HepG2 (cell line): ENCODE results near the gene TTPAL. TPM values are rescaled to one million over a fixed set of nuclear protein-coding genes. Genes with fewer than 3 reads are reported as not detected.

Experiments
- FOXO1 ChIP-seq: sonication (generic); formaldehyde crosslinking; IDR thresholded peaks from 2 replicates; pipeline ENCODE4 v1.4.0; 2020; ENCODE audit warnings: missing genetic modification reagents
- KLF13 ChIP-seq: sonication (generic); formaldehyde crosslinking; IDR thresholded peaks from 2 replicates; pipeline ENCODE4 v1.4.0; 2020; ENCODE audit warnings: mild to moderate bottlenecking, missing genetic modification reagents
- LCORL ChIP-seq, 2 experiments: fragments of 450-650 bp in 1 of 2; sonication (generic) in 1 of 2; formaldehyde crosslinking in 1 of 2; IDR thresholded peaks; 2 replicates each; pipeline versions ENCODE4 v1.5.0 to v1.6.1; 2017 to 2020; ENCODE audit warnings: antibody characterized with exemption in 1 of 2, missing genetic modification reagents in 1 of 2
- MAFG ChIP-seq: sonication (generic); formaldehyde crosslinking; IDR thresholded peaks from 2 replicates; pipeline ENCODE4 v1.5.1; 2020; ENCODE audit warnings: mild to moderate bottlenecking, missing genetic modification reagents
- MYC ChIP-seq: sonication (generic); formaldehyde crosslinking; IDR thresholded peaks from 2 replicates; pipeline ENCODE4 v1.9.0; 2021; ENCODE audit warnings: missing genetic modification reagents, borderline replicate concordance
- NPAS2 ChIP-seq: sonication (generic); formaldehyde crosslinking; IDR thresholded peaks from 2 replicates; pipeline ENCODE4 v1.8.0; 2022; ENCODE audit warnings: mild to moderate bottlenecking, missing genetic modification reagents, borderline replicate concordance
- SALL1 ChIP-seq: sonication (generic); formaldehyde crosslinking; IDR thresholded peaks from 2 replicates; pipeline ENCODE4 v1.8.0; 2022; ENCODE audit warnings: mild to moderate bottlenecking, missing genetic modification reagents
- SNAI1 ChIP-seq: sonication (generic); formaldehyde crosslinking; IDR thresholded peaks from 2 replicates; pipeline ENCODE4 v1.5.0; 2020; ENCODE audit warnings: mild to moderate bottlenecking, missing genetic modification reagents, borderline replicate concordance
- SOX5 ChIP-seq: IDR thresholded peaks from 2 replicates; pipeline ENCODE4 v1.6.1; 2016; ENCODE audit warnings: borderline replicate concordance
- SSRP1 ChIP-seq: IDR thresholded peaks from 2 replicates; pipeline ENCODE4 v1.6.1; 2016; ENCODE audit warnings: control low read depth
- TARDBP ChIP-seq: sonication (generic); formaldehyde crosslinking; IDR thresholded peaks from 2 replicates; pipeline ENCODE4 v1.8.0; 2022; ENCODE audit warnings: mild to moderate bottlenecking, missing genetic modification reagents
- TOPORS ChIP-seq: sonication (generic); formaldehyde crosslinking; IDR thresholded peaks from 2 replicates; pipeline ENCODE4 v1.8.0; 2023; ENCODE audit warnings: mild to moderate bottlenecking, missing genetic modification reagents
- ZNF543 ChIP-seq: sonication (generic); formaldehyde crosslinking; IDR thresholded peaks from 2 replicates; pipeline ENCODE4 v1.4.0; 2020; ENCODE audit warnings: mild to moderate bottlenecking, missing genetic modification reagents
- ZNF674 ChIP-seq: sonication (generic); formaldehyde crosslinking; IDR thresholded peaks from 2 replicates; pipeline ENCODE4 v1.5.0; 2020; ENCODE audit warnings: low read depth, mild to moderate bottlenecking, missing genetic modification reagents
- ZNF780A ChIP-seq: sonication (generic); formaldehyde crosslinking; IDR thresholded peaks from 2 replicates; pipeline ENCODE4 v1.8.0; 2022; ENCODE audit warnings: mild to moderate bottlenecking, missing genetic modification reagents, moderate library complexity
- polyA plus RNA-seq, 8 experiments: library from polyadenylated mRNA; depleted of rRNA in 3 of 8; stranded (reverse) in 7 of 8; unstranded in 1 of 8; fragments of >200 nt; fragmentation: Illumina TruSeq in 4 of 8; extraction: Trizol in 4 of 8; gene quantifications; 2 replicates each; pipeline versions ENCODE4 v1.2.1 to v1.2.3, GENCODE V29; 2011 to 2016; ENCODE audit warnings: low read depth in 4 of 8, missing spikeins in 1 of 8, mixed read lengths in 1 of 8; ENCODE audit not compliant: insufficient read depth in 1 of 8
- total RNA-seq, 5 experiments: library from RNA; depleted of rRNA; stranded (reverse); fragments of >200 nt; fragmentation: Illumina TruSeq; extraction: Trizol; gene quantifications; 2 replicates each; pipeline ENCODE4 v1.2.3, GENCODE V29; 2016; ENCODE audit warnings: low read depth in 1 of 5
- TF ChIP-seq, protein P1 (sequence below): IDR thresholded peaks from 2 replicates; pipeline ENCODE4 v1.6.1; 2012; ENCODE audit warnings: low read depth, low read length, improper control_type of control experiment
- TF ChIP-seq, protein P2 (sequence below): sonication (generic); formaldehyde crosslinking; IDR thresholded peaks from 2 replicates; pipeline ENCODE4 v1.4.0; 2020; ENCODE audit warnings: mild to moderate bottlenecking, missing genetic modification reagents
- TF ChIP-seq, protein P3 (sequence below): sonication (generic); formaldehyde crosslinking; conservative IDR thresholded peaks from 2 replicates; pipeline ENCODE4 v1.4.0; 2020; ENCODE audit warnings: missing genetic modification reagents
- TF ChIP-seq, protein P4 (sequence below): sonication (generic); formaldehyde crosslinking; IDR thresholded peaks from 2 replicates; pipeline ENCODE4 v1.5.0; 2020; ENCODE audit warnings: missing genetic modification reagents
- TF ChIP-seq, protein P5 (sequence below): sonication (generic); formaldehyde crosslinking; IDR thresholded peaks from 2 replicates; pipeline ENCODE4 v1.5.0; 2020; ENCODE audit warnings: mild to moderate bottlenecking, missing genetic modification reagents

TTPAL gene
- total and polyA plus RNA-seq, 2 of the 13 experiments (the other 11 are each of a cell fraction or from before 2014, with no cell fraction given): 4.3 to 18.8 TPM

DNA sequence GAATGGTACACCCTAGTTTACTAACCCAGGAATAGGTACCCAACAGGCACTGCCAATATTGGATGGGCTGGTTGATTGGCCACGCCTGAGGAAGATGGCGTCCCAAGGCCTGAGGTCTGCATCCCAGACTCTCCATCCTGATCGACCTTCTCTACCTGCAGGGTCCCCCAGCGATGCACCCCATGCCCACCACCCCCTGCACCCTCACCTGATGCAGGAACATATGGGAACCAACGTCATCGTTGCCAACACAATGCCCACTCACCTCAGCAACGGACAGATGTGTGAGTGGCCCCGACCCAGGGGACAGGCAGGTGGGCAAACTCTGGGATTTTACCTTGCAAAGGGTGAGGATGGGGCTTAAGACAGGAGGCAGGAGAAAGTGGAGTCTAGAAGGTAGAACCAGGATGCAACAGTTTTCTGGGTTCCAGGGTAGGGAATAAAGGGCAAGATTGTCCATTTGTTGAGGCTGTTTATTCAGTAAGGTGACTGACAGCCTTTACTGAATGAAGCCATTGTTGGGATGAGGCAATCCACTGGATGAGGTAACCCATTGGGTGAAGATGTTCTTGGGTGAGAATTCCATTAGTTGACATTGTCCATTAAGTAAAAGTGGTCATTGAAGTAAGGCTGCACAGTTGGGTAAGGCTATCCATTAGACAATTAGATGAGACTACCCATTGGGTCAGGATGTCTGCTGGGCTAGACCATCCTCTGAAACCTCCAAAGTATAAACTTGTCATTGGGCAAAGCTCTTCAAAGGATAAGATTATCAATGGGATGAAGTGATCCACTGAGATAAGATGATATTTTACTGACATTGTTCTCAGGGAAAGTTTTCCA lies 47.3 kb upstream of the TTPAL start (continued):
- TF ChIP-seq, protein P1, sequence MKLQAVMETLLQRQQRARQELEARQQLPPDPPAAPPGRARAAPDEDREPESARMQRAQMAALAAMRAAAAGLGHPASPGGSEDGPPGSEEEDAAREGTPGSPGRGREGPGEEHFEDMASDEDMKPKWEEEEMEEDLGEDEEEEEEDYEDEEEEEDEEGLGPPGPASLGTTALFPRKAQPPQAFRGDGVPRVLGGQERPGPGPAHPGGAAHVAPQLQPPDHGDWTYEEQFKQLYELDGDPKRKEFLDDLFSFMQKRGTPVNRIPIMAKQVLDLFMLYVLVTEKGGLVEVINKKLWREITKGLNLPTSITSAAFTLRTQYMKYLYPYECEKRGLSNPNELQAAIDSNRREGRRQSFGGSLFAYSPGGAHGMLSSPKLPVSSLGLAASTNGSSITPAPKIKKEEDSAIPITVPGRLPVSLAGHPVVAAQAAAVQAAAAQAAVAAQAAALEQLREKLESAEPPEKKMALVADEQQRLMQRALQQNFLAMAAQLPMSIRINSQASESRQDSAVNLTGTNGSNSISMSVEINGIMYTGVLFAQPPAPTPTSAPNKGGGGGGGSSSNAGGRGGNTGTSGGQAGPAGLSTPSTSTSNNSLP: peak; percentile 59; the same call in 1 of the 2 replicates
- TF ChIP-seq SSRP1 (CRISPR knock-in tag) (no peak; the same call in 1 of the 2 replicates), MAFG (no peak), SOX5 (CRISPR knock-in tag) (peak; percentile 99), NPAS2 (no peak), ZNF543 (CRISPR knock-in tag) (peak; percentile 80; the same call in 1 of the 2 replicates), KLF13 (CRISPR knock-in tag) (peak; percentile 88; the same call in 1 of the 2 replicates), MYC (CRISPR knock-in tag) (no peak; the same call in 1 of the 2 replicates), LCORL (IDR thresholded peaks at IDR 0.05) (no peak; the same call in 1 of the 2 replicates), LCORL (CRISPR knock-in tag; IDR thresholded peaks at IDR 0.05) (peak; percentile 23; the same call in 1 of the 2 replicates), SNAI1 (CRISPR knock-in tag) (no peak), SALL1 (CRISPR knock-in tag) (peak; percentile 77), FOXO1 (peak; percentile 97), ZNF780A (CRISPR knock-in tag) (0 out of 2 replicates have a peak, but pooled peaks have one; percentile 68), TARDBP (CRISPR knock-in tag) (peak; percentile 95), TOPORS (CRISPR knock-in tag) (peak; percentile 95), ZNF674 (CRISPR knock-in tag) (0 out of 2 replicates have a peak, but pooled peaks have one; percentile 32)
- TF ChIP-seq, protein P2, sequence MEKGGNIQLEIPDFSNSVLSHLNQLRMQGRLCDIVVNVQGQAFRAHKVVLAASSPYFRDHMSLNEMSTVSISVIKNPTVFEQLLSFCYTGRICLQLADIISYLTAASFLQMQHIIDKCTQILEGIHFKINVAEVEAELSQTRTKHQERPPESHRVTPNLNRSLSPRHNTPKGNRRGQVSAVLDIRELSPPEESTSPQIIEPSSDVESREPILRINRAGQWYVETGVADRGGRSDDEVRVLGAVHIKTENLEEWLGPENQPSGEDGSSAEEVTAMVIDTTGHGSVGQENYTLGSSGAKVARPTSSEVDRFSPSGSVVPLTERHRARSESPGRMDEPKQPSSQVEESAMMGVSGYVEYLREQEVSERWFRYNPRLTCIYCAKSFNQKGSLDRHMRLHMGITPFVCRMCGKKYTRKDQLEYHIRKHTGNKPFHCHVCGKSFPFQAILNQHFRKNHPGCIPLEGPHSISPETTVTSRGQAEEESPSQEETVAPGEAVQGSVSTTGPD (CRISPR knock-in tag): peak; percentile 39; the same call in 1 of the 2 replicates
- TF ChIP-seq, protein P3, sequence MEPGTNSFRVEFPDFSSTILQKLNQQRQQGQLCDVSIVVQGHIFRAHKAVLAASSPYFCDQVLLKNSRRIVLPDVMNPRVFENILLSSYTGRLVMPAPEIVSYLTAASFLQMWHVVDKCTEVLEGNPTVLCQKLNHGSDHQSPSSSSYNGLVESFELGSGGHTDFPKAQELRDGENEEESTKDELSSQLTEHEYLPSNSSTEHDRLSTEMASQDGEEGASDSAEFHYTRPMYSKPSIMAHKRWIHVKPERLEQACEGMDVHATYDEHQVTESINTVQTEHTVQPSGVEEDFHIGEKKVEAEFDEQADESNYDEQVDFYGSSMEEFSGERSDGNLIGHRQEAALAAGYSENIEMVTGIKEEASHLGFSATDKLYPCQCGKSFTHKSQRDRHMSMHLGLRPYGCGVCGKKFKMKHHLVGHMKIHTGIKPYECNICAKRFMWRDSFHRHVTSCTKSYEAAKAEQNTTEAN (CRISPR knock-in tag): no peak
- TF ChIP-seq, protein P4, sequence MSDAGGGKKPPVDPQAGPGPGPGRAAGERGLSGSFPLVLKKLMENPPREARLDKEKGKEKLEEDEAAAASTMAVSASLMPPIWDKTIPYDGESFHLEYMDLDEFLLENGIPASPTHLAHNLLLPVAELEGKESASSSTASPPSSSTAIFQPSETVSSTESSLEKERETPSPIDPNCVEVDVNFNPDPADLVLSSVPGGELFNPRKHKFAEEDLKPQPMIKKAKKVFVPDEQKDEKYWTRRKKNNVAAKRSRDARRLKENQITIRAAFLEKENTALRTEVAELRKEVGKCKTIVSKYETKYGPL (CRISPR knock-in tag): peak; percentile 75; the same call in 1 of the 2 replicates
- TF ChIP-seq, protein P5, sequence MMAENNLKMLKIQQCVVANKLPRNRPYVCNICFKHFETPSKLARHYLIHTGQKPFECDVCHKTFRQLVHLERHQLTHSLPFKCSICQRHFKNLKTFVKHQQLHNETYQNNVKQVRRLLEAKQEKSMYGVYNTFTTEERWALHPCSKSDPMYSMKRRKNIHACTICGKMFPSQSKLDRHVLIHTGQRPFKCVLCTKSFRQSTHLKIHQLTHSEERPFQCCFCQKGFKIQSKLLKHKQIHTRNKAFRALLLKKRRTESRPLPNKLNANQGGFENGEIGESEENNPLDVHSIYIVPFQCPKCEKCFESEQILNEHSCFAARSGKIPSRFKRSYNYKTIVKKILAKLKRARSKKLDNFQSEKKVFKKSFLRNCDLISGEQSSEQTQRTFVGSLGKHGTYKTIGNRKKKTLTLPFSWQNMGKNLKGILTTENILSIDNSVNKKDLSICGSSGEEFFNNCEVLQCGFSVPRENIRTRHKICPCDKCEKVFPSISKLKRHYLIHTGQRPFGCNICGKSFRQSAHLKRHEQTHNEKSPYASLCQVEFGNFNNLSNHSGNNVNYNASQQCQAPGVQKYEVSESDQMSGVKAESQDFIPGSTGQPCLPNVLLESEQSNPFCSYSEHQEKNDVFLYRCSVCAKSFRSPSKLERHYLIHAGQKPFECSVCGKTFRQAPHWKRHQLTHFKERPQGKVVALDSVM (CRISPR knock-in tag): peak; percentile 70; the same call in 1 of the 2 replicates
